NCI-H2196 (cell line): Measurements from ENCODE around the gene COL27A1.
A peak's percentile ranks its signal among the peaks of the same experiment; 100 is the strongest.
"Not testable (repeated sequence)": the region's sequence is repeated elsewhere in the genome, so short reads cannot be mapped to it uniquely, and the experiment has no call there.

Source experiments
- DNase-seq: peaks from one replicate; lab custom pipeline; 2025; ENCODE audit not compliant: unreplicated experiment; lab: John Stamatoyannopoulos, UW

The COL27A1 gene

DNA sequence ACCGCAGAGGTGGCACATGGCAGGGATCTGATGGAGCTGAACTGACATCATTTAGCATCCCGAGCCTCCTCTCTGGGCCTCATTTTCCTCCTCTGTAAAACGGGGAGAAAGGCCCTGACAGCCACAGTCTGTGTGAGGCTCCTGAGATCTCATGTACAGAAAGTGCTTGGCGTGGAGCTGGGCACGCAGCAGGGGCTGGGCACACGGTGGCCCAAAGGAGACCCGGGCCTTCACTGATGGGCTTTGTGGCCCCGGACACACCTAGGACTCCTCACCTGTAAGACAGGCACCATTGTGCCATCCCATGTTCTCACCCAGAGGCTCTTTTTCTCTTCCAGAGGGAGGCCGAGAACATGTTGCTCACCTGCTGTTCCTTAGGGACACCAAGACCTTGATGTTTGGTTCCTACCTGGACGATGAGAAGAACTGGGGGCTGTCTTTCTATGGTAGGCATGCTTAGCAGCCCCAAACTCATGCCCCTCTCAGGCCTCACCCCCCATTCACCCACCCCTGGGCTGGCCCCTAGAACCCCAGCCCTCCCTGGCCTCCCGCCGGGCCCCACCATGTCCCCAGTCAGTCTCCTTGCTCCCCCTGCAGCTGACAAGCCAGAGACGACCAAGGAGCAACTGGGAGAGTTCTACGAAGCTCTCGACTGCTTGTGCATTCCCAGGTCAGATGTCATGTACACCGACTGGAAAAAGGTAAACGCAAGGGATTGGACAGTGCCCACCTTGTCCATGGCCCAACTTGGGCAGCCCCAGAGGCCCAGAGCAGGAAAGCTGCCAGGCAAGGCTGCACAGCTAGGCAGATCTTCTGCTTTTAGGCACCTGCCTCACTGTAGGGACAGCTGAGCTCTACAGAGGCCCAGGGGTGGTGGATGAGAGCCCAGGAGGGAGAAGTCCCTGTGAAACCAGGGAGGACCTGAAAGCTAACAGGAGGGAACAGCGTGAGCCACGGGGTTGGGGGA is 176.2 kb downstream of the COL27A1 start:
- not testable (repeated sequence) for DNase-seq

DNA sequence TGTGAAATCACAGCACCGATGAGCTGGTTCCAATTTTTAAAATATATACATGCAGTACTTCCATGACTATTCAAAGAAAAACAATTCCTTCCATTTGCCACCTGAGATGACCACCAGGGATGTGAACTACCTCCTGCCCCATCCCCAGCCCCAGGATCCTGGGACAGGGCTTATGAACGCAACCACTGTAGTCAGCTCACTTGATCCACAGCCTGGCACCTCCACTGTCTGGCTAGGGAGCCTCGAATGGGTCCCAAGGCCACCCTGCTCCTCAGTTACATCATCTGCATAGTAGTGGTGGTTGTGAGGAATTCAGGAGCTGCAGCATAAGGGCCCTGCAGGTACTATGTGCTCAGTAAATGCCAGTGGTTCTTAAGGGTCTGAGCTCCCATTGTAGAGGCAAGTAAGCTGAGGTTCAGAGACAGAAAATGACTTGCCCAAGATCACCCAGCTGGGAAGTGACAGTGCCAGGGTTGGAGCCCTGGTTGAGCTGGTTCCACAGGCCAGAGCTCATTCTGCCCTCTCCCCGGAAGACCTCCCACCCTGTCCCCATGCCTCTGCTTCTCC is 177.2 kb downstream of the COL27A1 start:
- DNase-seq: not testable (repeated sequence)

DNA sequence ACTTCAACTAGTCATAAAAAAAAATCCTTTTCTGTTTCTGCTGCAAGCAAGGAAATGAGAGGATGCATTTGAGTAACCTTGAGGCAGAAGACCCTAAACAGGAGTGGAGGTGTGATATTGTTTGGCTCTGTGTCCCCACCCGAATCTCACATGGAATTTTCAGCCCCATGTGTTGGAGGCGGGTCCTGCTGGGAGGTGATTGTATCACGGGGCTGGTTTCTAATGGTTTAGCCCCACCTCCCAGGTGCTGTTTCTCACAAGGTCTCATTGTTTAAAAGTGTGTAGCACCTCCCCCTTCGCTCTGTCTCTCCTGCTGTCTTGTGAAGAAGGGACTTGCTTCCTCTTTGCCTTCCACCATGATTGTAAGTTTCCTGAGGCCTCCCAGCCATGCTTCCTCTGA is 178.4 kb downstream of the COL27A1 start:
- DNase-seq: not testable (repeated sequence)

DNA sequence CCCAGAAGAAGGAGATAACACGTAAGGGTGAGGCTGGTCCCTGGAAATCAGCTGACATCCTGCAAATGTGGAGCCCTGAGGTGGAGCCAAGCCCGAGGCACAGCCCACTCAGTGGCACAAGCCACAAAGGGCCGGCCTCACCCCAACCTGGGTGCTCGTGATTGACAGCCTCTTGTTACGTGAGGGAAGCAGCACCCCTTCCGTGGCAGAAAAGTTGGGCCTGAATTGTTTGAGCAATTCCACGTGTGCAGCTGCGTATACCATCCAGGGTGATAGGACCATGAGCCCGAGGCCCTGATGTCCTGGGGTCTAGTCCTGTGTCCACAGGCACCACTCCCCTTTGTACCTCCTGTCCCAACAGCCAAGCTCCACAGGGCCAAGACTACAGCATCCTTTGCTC is 179.2 kb downstream of the COL27A1 start:
- DNase-seq: no peak

DNA sequence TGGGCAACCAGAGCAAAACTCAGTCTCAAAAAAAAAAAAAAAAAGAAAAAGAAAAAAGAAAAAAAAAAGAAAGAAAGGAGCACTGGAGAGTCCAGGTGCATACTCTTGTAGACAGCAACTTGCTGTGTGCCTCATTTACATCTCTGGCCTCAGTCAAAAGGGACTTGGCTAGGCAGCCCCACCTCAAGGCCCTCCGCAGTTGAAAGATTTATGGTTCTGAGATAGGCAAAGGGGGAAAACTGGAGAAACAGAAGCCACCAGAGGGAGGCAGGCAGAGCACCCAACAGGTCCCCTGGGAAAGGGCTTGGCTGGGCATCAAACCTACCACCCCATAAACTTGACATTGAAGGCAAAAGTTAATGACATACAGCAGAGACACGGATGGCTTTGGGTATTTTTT is 180.4 kb downstream of the COL27A1 start:
- DNase-seq: no peak

DNA sequence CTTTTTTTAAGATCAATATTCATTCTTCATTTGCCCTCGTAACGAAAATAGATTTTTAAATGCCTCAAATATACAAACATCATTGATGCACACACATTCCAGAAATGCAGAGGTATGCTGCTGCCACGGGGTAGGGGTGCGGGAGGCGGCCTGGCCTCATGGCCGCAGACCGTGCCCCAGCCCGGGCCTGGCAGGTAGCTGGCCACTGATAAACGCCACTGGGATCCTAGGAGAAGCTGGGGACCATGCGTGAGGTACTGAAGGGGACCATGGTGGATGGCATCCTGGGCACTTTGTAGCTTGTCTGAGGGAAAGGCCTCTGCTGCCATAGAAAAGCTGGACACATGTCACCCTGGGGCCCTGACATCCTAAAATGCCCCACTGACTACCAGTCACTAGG is 180.8 kb downstream of the COL27A1 start:
- no peak for DNase-seq

DNA sequence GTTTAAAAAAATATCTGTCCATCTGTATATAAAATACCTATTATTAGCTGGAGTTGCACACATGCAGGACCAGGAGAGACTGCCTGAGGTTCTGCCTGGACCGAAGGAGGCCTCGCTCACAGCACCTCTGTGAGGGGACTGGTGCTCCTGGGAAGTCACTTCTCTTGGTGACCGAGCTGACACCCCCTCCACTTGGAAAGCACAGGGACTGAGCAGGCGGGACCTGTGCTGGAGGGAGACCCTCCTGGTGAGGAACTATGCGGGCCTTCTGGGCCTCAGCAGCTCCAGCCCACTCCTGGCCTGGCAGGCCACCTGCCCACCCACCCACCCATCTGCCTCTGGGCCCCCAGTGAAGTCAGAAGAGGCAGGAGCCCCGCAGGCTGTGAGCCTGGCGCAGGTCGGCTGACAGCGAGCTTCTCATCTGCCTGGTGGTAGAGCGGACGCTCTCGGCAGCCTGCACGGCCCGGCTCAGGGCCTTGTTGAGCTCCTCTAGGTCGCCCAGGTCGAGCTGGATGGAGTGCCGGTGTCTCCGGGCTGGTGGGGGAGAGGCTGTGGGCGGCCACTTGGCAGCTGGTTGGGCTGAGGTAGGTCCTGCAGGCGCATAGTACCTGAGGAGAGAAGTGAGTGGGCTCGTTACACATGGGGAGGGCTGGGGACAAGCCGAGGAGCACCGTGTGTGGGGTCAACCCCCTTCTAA is 181.5 kb downstream of the COL27A1 start:
- no peak for DNase-seq

DNA sequence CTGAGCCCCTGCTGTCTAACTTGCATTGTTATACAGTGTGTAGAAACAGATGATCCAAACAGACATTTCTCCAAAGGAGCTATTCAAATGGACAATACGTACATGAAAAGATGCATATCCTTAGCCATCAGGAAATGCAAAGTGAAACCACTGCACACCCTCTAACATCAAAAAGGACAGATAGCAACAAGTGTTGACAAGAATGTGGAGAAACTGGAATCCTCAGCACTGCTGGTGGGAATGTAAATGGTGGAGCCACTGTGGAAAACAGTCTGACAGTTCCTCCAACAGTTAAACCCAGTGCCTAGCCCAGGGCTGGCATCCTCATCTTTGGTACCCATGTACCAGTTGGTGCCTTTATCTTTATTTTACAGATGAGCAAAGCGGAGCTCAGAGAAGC is 182.8 kb downstream of the COL27A1 start:
- DNase-seq: no peak

DNA sequence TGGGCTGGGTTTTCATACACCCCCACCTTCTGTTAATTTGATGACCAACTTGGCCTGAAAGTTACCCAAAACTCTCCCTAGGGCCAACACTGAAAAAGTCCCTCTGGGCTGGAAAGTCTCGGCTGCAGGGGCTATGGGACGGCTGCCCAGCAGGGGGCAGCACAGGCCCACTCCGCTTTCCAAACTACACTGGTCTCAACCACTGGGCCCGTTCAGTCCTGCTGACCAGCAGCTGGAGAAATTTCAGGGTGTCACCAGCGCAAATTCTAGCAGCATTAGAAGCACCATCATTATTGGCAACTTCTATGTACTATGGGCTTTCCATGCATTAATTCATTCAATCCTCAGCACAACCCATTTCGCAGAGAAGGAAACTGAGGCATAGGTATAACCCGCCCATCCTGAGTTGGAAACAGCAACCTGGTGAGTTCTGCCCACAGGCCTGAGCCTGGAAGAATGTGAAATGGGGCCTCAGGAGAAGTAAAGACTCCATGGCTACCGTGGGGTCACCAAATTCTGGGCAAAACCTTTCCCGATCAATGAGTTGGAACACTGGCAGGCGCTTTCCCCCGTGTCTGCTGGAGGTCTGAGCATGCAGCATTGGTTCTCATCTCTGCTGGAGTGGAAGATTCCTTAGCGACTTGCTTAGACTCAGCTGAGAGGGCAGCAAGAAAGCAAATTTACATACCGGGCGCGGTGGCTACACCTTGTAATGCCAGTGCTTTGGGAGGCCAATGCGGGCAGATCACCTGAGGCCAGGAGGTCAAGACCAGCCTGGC is 184.0 kb downstream of the COL27A1 start:
- peak; percentile 33 for DNase-seq

DNA sequence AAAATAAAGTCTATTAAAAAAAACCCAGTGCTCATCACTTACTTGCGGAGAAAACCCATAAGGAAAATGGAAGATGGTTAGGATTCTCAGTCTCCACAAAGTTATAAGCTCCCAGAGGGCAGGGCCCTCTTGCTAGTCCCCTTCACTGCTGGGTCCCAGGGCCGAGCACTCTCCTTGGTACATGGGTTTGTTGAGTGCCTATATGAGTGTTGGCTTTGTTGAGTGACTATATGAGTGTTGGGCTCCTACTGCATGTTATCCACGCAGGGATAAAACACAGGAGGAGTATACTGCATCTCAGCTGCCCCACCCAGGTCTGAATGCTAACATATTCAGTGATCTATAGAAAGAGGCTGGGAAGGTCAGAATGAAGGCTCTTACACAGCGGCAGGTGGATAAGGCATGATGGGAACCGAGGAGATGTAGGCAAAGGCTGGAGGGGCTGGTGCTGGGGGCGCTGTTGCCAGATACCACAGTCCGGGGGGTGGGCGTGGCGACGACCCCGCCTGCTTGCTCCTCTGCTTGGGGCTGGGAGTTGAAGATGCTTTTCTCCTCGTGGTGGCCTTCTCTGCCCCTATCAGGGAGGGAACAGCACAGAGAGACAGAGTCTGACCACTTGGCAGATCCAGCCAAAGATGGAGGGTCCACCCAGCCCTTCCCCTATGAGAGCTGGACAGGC is 186.0 kb downstream of the COL27A1 start:
- no peak for DNase-seq

DNA sequence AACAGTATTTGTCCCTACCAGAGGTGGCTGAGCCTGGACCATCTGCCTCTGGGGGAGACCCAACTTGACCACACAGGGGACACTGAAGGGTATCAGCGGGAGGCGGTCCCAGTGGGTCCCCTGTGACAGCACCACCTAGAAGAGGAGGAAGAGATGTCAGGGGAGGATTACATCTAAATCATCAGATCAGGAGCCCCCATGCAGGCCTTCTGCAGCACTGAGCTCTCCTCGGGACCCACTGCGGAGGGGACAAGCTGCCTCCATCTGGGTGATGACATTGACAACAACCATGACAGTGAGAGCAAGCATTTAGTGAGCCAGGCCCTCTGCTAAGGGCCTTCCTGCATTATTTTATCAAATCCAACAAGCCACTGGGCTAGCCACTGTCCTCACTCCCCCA is 186.7 kb downstream of the COL27A1 start:
- DNase-seq: no peak

DNA sequence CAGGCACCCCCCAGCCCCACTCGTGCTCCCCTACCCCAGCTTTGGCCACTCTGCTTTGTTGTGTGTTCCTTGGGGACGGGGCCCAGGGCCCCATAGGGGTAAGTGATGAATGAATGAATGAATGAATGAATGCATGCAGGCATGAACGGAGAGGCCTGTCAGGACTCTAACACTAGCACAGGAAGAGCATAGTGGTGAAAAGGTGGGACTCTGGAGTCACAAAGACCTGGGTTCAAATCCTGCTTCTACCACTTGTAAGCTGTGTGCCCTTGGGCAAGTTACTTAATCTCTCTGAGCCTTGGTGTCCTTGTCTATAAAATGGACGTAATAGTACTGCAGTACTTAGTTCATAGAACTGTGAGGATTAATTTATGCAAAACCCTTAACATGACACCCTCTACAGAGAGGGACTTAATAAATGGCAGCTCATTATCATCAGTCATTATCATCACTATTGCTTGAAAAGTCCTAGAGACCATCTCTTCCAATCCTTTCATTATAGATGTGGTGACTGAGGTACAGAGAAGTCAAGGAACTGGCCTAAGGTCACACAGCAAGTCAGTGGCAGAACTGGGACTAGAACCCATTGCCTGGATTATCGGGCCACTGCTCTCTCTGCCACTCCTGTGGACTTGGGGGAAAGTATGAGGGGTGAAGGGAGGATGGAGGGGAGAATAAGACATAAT is 187.6 kb downstream of the COL27A1 start:
- no peak for DNase-seq

DNA sequence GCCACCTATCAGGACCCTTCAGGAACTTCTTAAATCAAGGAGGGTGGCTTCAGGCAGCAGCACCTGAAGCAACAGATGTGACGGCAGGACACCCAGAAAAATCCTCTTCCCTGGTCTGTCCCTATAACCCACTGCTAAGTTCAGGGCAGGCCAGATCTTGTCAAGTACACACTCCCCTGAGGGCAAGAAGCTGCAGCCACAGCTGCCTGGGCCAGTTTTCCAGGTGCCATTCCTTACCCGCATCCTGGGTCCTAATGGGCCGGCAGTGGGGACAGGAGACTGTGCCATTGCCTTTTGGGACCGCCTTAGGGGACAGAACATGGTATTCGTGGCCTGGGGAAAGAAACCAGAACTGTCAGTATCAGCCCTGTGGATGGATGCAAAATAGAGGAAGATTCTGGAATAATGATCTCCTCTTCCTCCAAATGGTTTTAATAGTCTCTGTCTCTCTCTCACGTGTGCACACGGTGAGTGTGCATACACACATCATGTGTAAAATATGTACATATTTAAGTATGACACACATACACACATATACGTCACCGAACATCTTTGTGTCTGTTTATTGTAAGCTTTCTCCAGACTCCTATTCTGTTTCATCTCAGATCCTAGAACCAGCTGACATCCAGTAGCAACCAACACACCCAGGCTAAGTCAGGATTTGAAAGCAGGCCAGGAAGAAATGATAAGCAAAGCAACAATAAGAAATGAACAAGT is 188.3 kb downstream of the COL27A1 start:
- no peak for DNase-seq

DNA sequence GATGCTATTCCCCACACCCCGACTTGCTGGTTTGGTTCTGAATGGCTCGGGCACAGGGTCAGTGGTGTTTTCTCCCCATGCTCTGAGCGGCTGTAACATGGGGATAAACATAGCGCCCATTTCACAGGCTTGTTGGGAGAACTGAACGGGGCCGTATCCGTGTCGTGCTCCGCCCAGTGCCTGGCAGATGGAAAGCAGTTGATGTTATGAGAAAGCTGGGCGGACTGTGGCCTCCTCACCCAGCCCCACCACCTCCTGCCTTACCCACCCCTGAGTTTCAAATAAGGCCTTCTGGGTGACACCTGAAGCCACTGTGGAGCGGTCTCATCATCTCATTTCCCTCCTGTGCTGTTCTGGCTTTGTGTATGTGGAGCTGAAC is 188.8 kb downstream of the COL27A1 start:
- DNase-seq: no peak

DNA sequence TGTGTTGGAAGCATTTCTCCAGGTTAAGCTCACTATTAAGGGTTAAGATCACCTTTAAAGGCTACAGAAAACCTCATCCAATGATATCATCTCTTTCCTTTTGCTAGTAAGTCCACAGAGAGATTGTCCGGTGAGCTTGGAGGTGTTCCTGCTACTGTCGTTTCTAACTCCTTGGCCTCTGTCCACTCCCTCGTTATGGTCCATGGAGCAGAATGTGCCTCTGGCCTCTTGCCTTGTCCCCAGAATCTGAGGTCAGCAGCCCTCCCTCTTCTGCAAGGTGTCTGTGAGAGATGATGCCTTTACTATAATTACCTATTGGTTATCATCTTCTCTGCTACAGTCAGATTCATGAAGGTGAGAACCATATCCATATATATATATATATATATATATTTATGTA is 189.4 kb downstream of the COL27A1 start:
- DNase-seq: no peak

DNA sequence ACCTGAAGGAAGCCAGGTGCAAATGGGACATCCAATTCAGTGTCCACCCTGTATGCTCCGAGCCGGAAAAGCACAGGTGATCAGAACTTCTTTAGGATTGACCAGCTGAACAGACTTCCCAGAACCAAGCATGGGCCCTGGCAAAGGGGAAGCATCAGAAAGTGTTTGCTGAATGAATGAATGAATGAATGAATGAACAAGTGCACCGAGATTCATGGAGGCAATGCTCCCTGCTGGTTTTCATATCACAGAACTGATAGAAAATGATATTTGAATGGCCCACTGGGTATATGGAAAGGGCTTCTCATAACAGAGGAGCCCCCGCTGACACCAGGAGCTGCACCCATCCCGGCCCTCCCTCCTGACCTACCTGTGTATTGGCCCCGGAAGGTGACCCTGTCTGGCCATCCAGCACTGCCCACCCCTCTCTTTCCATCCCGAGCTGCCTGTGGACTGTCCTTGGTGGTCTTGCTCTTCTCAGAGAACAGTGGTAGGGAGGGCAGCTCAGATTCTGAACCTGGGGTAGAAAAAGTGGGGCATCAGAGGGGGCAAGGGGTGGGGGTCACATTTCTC is 190.2 kb downstream of the COL27A1 start:
- no peak for DNase-seq

DNA sequence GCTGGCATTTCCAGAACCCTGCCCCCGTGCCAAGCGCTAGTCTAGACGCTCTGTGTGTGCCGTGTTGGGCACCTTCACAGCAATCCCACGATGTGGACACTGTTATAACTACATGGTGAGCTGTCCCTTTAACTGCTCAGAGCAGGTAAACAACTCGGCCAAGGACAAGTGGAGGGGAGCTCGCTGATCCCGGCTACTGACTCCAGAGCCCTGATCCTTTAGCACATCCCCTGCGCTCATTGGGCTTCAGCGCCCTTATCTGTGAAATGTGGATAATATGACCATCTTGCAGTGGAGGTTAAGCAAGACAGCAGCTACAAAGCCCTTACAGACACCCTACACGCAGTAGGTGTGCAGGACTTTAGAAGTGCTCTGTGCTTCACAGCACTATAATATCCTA is 190.8 kb downstream of the COL27A1 start:
- DNase-seq: no peak

DNA sequence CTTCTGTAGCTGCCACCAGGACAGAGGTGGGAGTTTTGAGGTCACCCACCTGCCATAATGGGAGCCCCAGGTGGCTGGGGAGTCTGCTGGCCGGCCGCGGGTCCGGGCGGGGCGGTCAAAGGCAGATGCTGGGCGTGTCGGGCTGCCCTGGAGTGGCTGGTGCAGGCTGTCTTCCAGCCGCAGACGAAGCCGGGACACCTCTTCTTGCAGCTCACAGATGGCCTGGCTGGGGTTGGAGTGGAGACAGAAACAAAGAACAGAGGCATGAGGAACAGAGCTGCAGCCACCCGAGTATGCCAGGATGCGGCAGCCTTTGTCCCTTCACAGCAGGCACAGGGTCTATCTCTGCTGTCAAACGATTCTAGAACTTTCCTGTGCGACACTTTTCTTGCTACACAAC is 192.3 kb downstream of the COL27A1 start:
- DNase-seq: no peak

DNA sequence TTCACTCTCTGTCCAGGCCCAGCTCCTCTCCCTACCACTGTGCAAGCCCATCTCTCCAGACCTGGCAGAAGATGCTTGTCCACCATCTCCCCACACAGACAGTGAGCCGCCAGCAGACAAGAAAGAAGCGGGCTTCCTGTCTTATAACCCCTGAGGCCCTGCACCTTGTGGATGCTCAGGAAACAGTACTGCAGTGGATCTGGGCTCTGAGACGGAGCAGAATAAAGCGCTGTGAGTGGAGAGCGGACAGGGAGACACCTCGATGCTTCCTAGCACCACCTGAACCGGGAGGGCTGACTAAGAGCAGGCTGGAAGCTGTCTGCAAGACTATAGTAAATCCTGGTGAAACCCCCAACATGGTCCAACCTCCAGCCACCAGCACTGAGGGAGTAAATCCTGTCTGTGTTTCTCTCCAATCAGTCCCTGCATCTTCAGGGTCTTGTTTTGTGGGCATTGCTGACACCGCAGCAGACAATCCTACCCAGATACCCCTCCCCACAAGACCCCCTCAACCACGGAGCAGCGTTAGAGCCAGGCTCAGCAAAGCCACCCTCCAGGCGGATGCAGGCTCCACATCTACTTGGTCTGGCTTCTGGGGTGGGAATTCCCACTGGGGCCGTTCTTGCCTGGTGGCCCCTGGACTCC is 193.0 kb downstream of the COL27A1 start:
- DNase-seq: no peak
